GM19372 (cell line): ENCODE measurements around the gene MRRF.

Experiments used
- ATAC-seq: cut with Tn5 transposase; IDR thresholded peaks from one replicate; pipeline ENCODE4 v1.9.1; 2021; ENCODE audit warnings: mild to moderate bottlenecking, low read depth, moderate library complexity; ENCODE audit not compliant: unreplicated experiment

MRRF gene, protein sequence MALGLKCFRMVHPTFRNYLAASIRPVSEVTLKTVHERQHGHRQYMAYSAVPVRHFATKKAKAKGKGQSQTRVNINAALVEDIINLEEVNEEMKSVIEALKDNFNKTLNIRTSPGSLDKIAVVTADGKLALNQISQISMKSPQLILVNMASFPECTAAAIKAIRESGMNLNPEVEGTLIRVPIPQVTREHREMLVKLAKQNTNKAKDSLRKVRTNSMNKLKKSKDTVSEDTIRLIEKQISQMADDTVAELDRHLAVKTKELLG

DNA sequence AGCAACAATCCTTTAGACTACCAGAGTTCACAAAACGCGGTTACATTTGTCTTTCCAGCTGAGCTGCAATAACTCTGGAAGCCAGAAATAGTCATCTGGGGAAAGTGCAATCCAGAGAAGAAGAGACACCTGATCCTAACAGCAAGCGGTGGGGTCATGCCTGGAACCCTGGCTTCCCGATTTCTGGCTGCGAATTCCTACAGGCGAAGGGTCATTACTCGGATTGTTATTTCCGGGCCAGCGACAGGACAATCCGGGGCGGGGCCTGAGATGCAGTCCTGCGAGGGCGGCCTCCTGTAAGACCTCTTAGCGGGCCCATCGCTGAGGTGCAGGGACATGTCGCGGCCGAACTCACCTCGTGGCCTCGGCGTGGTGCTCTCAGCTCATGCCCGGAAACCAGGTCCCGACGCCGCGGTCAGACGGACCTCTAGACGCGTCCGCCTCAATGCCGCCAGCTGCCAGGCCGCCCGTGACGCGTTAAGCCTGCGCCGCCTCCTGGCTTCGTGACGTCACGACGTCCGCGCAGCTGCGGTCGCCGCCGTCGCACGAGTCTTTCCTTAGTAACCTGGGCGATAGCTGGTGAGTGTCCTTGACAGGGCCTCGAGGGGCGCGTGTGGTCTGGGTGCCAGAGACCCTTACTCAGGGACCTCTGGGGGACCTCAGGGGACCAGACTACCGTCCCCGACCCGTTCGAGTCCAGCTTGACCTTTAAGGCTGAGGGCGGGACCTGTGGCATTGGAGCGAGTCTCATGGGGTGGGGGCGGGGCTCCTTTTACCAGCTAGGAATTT lies at the start of gene MRRF, which contains the start of gene RBM18:
MRRF (plus strand) TSS at position 523 of the 789 bp plus-strand sequence. CDS start 6,010 bp downstream, outside the sequence.
RBM18 (minus strand) TSS at position 481 of the 789 bp plus-strand sequence. CDS start 3,348 bp downstream, outside the sequence.
- ATAC-seq: peak; percentile 87

DNA sequence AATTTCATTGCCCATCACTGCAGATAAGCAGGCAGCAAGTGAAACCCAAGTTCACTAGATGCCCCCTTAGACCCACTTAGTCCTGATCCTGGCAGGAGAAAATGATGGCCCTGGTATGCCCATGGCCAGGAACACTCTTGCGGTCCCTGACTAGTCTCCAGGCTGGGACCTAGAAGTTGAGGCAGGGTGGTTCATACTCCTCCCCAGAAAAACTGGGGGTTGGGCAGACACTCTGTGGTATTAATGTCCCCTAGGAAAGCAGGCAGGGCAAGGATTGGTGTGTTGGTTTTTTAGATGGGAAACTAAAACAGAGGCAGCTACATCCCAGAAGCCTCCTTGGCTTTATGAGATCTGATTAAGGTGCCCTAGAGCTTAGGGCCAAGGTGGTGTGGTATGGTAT lies 49.0 kb upstream of the MRRF start:
- no peak for ATAC-seq

DNA sequence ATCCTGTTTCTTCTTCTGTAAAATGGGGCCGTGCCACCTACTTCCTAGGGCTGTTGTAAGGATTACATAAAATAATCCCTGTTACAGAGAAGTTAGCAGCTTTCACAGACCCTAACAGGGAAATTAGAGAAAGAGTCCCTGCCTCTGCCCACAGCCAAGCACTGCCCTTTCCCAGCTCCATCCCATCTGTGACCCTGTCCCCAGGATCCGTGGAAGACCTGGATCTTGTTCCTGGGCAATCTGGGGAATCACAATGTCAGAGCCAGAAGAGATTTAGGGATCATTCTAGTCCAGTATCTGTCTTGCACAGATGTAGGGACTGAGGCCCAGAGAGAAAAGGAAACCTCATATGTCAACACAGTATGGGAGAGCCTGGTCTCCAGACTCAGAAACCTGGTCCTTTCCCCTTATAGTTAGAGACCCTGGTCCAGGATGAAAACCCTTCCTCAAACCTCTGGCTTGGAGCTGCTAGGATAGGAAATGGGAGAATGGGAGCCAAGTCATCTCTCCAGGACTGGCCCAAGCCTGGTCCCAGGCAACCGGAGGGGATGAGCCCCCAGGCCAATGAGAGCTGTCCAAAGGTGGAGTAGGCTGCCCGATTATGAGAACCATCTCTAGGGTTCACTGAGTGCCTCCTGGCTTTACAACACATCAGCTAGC lies 48.4 kb upstream of the MRRF start:
- ATAC-seq: no peak

DNA sequence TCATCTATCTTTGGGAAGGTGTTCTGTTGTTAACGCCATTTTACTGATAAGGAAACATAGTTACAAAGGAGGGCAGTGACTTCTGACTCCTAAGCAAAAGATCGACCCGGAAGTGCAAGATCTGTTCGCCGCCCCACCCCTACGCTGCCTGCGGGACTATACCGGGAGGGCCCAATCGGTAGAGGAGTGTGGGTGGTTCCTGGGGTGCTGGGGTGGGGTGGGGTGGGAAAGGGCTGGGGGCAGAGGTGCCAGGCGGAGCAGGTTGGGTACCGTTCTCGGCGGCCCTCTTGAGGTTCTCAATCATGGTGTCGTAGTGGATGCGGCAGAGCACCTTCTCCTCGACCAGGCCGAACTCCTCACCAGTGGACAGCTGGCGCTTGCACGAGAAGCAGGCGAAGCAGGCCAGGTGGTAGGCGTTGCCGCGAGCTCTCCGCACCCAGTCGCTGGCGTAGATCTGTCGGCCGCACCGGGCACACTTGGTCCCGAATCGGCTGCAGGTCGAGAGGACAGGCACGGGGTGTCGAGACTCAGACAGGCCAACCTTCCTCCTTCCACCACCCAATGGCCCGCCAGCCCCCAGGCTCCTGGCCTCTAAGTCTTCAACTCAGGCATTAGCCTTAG lies 47.8 kb upstream of the MRRF start:
- no peak for ATAC-seq

DNA sequence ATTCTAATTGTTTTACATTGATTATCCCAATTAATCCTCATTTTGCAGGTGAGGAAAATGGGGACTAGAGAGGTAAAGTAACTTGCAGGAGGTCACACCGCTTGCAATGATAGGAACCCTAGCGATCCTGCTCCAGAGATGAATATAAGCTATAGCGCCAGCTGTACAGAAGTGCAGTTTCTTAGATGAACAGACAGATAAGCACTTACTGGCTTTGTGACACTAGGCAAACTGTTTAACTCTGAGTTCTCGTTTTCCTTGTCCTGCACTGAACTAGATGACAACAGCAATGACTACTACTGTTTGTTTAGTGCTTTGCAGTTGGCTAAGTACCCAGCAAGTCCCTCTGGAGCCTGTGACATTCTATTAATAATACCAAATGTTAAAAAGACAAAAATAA lies 47.0 kb upstream of the MRRF start:
- no peak for ATAC-seq

DNA sequence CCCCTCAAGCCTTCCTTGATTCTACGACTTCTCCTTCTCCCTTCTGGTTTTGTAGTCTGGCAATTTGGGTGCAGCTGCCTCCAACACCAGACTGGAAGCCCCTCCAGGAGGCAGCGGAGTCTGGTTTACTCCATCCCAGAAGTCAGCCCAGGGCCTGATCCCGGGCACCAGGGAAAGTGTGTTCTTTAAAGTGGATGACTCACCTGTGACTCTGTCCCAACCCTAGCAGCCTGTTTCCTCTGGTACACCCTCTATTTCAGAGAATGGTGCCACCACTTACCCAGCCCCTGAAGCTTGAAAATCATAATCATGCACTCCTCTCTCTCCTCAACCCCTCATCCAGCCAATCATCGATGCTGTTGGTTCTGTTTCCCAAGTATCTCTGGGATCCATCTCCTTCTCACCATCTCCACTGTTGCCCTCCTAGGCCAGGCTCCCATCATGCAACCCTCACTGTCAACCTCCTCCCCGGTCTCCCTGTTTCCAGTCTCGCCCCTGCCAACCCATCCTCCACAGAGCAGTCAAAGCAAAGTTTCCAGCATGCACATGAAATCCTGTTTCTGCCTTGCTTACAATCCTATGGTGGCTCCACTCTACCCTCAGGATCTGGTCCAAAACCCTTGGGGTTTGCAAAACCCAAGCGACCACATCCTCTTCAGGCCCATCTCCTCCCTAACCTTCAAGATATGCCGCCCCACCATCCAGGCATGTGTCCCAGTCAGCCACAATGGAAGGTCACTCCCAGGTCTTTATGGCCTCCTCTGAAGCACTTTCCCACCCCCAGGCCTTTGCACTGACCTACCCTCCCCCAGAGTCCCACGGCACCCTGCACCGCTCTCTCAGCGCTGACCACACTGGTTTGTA lies 46.4 kb upstream of the MRRF start:
- ATAC-seq: no peak

DNA sequence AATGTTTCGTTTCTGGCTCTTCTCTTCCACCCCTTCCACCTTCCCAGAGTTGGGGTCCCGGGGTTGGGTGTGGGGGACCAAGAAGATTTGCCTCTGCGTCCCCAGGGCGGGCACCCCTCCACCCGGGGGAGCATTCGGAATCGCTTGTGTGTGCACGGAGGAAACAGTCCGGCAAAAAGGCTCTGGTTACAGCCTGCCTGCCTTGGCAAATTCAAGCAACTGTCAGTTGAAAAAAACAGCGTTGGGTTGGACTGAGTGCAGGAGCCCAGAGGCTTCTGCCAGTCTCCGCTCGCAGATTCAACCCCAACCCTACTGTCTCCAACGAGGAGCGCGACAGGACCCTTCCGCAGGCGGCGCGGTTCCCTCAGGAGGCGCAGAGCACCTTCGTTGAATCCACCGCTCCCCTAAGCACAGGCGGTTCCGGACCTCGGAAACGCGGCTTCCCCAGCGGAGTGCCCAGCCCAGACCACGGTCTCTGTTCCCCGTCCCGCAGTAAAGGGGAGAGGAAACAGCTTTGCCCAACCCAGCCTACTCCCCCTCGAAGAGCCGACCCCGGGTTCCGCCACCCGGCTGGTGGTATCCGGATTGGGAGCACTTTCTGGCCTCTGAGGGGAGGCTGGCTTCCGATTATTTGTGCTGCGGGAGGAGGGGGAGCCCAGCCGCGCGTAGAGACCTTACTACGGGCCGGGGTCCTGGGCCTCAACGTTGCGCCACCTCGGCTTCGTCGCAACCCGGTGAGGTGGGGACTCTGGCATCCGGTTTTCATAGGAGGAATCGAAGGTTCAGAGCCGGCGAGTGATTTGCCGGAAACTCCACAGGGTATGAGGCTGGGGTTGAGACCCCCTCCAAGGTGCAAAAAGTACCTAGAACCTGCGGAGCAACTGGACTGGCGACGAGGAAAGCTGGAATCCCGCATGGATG lies 45.5 kb upstream of the MRRF start:
- no peak for ATAC-seq

DNA sequence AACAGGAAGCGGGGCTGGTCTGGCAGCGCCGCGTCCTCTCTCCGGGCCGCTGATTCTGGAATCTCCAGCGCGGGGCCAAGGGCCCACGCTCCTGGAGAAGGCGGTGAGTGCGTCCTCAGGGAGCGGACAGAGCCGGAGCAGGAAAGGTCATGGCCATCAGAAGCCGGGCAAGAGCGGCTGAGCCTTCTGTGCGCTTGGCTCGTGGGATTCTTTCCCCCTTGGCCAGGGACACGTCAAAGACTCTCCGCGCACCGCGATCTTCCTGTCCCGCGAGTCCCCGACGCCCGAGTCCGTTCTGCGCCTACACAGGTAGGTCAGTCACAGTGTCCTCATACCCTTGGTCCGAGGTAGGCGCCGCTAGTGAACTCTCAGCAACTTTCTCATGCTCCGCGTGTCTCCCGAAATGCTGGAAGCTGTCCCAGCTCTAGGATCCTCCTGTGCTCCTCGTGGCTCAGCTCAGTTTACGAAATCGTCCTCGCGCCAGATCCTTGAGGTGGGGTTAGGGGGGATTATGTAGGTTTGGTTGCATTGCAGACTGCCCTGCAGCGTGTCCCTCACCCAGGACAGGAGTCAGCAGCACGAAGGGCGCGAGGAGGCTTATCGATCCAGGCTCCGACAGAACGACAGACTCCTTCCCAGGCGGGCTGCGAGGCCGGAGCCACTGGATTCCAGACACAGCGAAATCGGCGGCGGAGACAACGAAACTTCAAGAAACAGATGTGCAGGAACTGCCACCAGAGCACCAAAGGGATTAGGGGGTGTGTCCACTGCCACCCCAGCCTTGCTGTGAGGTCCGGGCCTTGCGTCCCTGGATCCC lies 44.6 kb upstream of the MRRF start:
- no peak for ATAC-seq

DNA sequence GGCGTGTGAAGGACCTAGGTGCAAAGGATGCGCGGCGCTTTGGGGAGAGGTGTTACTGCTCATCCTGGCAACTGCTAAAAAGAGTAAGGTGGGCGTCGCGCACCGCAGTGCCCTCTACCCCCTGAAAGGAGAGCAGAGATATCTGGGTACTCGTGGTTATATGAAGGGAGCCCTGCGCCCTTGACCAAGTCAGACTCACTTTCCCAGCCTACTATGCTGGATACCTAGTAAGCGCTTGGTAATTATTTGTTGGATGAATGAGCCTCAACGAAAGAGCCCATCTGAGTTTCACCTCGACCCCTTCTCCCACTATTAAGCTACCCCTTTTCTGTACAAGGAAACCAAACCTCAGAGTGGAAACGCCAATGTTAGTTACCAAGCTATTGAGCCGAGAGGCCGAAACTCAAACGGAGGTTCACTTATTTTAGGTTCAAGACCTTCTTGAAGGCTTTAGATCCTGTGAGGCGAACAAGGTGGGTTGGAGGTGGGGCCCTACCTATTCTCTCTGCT lies 44.0 kb upstream of the MRRF start:
- no peak for ATAC-seq

DNA sequence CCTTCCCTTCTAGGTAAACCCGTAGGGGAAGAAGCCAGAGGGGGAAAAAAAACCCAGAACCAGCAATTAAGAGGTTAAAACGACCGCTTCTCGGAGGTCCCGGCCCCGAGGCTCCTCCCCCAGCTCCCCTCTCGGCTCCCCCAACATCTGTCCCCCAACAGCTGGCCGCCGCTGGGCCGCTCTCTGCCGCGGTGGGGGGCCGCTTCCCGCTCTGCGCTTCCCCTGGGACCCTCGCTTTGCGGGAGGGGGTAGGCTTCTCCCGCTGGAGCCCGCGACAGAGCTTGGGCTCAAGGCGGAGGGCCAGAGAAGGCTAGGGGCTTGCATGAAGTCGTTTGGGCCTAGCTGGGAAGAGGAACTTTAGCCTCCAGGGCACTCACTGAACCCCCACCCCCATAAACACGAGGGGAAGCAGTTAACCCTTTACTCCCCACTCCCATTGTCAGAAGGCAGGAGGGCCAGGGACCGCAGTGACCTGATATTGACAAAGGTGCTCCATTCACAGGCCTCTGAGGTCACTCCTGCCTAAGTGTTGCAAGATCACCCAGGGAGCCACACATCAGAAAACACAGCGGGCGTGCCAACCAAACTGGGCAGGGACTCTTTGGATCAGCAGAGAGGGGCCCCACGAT lies 43.4 kb upstream of the MRRF start:
- no peak for ATAC-seq

DNA sequence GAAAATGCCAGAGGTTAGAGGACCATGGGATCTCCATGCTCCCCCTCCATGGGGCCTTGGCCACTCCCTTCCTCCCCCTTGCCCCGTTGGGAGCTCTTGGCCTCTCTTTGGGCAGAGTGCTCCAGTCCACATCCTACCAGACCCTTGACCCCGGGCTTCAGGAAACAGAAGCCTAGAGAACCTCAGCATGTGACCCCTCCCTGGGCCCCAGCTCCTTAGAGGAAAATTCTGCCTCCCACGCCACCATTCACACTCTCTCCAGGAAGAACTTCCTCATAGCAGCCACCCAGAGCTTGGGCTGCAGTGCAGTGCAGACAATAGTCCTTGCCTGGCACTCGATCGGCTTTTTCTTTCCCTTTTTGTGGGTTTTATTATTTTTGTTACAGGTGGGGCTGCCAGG lies 41.9 kb upstream of the MRRF start:
- ATAC-seq: no peak

DNA sequence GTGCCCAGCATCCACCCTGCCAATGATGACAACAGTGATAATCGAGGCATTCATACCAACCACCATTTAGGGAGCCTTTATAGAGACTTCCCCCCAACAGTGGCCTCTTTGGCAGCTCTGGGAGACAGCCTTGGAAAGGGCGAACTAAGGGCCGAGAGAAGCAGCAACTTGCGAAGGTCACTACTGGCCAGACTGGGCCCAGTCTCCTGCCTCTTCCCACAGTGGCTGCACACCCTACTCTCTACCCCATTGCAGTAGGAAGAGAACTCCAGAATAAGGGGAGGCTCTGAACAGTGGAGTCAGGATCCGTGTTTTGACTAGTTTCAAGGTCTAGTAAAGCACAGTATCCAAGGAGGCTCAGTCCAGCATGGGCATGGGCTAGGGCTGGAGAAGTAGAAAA lies 41.2 kb upstream of the MRRF start:
- ATAC-seq: no peak

DNA sequence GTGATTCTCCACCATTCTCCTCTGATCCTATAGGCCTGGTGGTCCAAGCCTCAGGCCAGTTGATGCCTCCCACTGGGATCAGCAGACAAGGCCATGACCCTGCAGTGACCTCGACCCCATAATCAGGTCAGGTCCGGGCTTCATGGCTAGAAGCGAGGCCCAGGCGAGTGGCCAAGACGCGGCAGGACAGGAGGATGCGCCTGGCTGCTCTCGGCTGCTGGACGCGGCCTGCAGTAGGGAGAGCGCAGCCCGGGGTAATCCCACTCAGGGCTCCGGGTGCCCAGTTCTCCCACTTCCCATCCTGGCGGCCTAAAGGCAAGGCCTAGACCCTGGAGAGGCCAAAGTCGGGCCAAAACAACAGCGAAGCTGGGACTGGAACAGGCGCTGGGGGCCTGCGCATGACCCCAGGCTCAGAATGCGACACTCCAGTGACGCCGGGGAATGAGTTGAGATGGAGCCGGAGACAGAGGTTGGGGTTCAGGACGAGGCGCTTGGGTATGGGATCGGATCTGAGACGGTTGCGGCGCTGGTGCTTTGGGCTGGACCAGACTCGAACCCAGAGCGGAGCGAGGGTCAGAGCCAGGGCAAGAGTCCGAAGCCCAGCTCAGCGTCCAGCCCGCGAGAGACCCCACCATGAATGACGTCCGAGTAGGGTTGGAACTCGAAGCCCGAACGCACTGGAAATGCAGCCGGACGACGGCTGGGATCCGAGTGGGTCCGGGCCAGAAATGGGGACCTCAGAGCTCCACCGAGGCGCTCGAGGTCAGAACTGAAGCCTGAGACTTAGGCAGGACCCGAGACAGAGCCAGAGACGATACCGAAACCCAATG lies 39.2 kb upstream of the MRRF start:
- ATAC-seq: no peak

DNA sequence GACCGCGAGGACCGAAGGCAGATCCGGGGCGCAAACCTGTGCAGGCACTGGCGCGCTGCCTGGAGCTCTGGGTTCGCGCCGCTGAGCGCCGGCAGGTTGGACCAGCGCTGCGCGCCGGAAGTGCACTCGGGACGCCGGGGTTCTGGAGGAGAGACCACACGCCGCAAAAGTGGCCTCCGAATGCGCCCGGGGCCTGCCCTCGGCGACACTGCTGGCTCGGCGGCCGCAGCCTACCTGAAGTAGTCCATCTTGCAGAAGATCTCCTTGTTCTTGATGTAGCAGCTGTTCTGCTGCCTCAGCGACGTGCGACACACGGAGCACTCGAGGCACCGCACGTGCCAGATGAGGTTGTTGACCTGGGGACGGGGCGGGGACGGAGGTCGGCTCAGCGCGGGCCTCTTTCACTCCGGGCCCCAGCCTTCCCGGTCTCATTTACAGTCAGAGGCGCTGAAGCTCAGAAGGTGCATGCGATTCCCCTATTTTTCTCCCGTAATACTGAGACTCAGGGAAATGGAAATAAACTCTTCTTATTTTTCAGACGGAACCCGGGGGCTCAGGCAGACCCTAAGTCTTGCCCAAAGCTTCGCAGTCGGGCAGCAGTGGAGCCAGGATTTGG lies 38.4 kb upstream of the MRRF start:
- ATAC-seq: no peak

DNA sequence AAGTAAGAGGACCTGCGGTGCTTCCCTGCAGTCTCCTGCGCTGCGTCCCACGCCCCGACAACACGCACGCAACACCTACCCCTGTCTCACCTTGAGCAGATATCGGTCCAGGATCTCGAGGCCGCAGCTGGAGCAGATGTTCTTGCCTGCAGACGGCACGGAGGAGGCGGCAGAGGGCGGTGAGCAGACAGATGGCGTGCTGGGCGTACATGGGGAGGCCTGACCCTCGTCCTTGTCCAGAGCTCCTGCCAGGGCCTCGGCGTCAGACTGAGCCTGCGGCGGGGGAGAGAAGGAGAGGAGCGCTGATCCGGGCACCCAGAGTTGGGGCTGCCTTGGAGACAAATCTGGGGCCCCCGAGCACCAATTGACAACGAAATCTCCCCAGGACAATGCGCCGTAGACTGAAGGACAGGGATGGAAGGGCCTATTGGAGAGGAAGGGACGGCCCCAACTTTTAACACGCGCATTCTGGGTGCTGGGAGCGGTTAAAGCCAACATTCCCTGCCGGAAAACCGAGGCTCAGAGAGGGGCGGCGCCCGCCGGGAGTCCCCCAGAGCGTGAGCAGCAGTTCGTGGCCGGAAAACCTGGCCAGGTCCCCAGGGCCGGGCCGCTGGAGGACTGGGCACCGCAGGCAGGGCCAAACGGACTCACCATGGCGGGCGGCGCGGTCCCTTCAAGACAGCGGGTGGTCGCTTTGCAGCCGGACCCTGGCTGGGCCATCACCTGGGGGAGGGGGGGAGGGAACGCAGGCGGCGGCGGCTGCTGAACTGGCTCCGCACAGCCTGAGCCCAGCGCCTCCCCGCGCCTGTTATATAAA lies 37.7 kb upstream of the MRRF start:
- no peak for ATAC-seq

DNA sequence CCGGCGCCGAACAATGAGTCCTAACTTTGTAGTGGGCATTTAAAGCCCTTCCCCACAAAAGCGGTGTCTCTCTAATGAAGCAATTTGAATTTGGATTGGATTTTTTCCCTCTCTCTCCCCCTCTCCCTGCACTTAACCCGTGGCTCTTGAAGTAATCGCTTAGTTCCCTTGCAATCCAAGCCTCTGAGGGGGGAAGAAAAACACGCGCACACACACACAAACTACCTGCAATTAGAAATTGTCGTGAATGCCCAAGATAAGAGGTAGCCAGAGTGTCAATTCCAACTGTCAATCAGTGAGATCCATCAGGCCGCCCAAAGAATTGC lies 37.1 kb upstream of the MRRF start:
- no peak for ATAC-seq
